Activated T-cell treated with anti-CD3 and anti-CD28 coated beads, Interleukin-2, amount 50 U/mL, for 4 hours (primary cell): ENCODE results near the gene LRWD1. TPM values are rescaled to one million over a fixed set of nuclear protein-coding genes. Genes with fewer than 3 reads are reported as not detected.
"Not testable (repeated sequence)": the region's sequence is repeated elsewhere in the genome, so short reads cannot be mapped to it uniquely, and the experiment has no call there.

Experiments used
- ATAC-seq, 2 donors: fragments of 200-7000 bp; cut with Tn5 transposase; one replicate each; pipeline ENCODE4 v1.10.0; 2021
- DNase-seq: peaks from one replicate; pipeline ENCODE4 v3.0.0-alpha.2; 2020
- H3K27me3 Mint-ChIP-seq: one replicate; pipeline ENCODE4 v1.8.0; 2021; ENCODE audit warnings: low read depth, mixed read lengths
- H3K36me3 Mint-ChIP-seq: one replicate; pipeline ENCODE4 v1.8.0; 2022; ENCODE audit warnings: mixed read lengths; ENCODE audit not compliant: insufficient read depth
- H3K4me1 Mint-ChIP-seq: one replicate; pipeline ENCODE4 v1.8.0; 2021; ENCODE audit warnings: low read depth, mixed read lengths
- H3K4me3 Mint-ChIP-seq: one replicate; pipeline ENCODE4 v1.8.0; 2021; ENCODE audit warnings: mild to moderate bottlenecking, moderate library complexity, mixed read lengths
- H3K9me3 Mint-ChIP-seq: one replicate; pipeline ENCODE4 v1.8.0; 2021; ENCODE audit warnings: mixed read lengths
- total RNA-seq, 3 donors: library from RNA; stranded (reverse); gene quantifications; one replicate each; pipeline ENCODE4 v1.2.1, GENCODE V29; 2021

The LRWD1 gene
- total RNA-seq, 3 donors from 2014 or later: 54.8 to 57.9 (median 57.7) TPM

- no peaks in the 10 kb centered on the region for H3K9me3 Mint-ChIP-seq
- DNase-seq (no peak), ATAC-seq (no peak)
- H3K27me3 Mint-ChIP-seq: no peaks in the 10 kb centered on the region
- peaks cover 3% of the 10 kb centered on the region for H3K36me3 Mint-ChIP-seq
- H3K4me3 Mint-ChIP-seq: no peak overlapping the region
- peaks cover 13% of the 10 kb centered on the region for H3K4me1 Mint-ChIP-seq
Observed at GRCh38 chr7:102469972-102470825, 5.4 kb downstream of the LRWD1 start.

DNA sequence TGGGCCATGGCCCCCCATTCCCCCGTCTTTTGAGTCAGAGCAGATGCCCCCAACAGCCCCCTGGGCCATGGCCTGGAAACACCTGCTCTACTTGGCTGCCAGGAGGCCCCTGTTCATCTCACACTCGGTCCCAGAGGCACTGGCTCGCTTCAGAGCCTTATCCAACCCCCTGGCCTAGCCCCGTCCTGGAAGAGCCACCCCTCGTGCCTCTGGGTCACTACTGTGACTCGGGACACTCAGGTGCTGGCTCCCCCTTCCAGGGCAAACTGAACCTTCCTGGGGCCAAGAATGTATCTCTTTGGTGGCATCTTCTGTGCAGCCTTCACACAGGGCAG is 7.0 kb downstream of the LRWD1 start:
- ATAC-seq (no peak), DNase-seq (no peak)
- Mint-ChIP-seq H3K27me3 (no peaks in the 10 kb centered on the region), H3K4me1 (peaks cover 1% of the 10 kb centered on the region), H3K4me3 (no peak overlapping the region), H3K9me3 (no peaks in the 10 kb centered on the region), H3K36me3 (peaks cover 3% of the 10 kb centered on the region)

DNA sequence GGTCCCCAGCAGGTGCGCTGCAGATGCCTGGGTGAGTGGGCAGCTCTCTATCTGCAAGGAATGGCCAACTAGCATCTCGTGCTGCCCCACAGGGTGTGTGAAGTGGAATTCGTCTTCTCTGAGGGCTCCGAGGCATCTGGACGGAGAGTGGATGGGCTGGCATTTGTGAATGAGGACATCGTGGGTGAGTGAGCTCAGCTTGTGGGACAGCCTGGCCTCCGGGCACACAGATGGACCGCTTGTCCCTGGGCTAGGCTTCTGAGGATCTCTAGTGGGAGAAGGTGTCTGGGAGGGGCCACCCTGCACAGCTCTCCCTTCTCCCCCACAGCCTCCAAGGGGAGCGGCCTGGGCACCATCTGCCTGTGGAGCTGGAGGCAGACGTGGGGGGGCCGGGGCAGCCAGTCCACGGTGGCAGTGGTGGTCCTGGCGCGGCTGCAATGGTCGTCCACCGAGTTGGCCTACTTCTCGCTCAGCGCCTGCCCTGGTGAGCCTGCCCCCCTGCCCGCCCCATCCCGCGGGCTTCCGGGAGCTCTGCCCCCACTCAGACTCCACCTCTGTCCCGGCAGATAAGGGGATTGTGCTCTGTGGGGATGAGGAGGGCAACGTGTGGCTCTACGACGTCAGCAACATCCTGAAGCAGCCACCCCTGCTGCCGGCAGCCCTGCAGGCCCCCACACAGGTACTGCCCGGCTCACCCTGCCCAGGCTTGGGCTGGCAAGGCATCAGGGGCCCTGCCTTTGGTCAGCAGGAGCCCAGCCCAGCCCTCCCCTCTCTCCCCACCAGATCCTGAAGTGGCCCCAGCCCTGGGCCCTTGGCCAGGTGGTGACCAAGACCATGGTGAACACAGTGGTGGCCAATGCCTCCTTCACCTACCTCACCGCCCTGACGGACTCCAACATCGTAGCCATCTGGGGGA is 7.6 kb downstream of the LRWD1 start:
- H3K36me3 Mint-ChIP-seq: peaks cover 3% of the 10 kb centered on the region
- H3K4me1 Mint-ChIP-seq: no peaks in the 10 kb centered on the region
- ATAC-seq: no peak
- H3K9me3 Mint-ChIP-seq: no peaks in the 10 kb centered on the region
- H3K4me3 Mint-ChIP-seq: no peak overlapping the region
- no peaks in the 10 kb centered on the region for H3K27me3 Mint-ChIP-seq
- DNase-seq: no peak

DNA sequence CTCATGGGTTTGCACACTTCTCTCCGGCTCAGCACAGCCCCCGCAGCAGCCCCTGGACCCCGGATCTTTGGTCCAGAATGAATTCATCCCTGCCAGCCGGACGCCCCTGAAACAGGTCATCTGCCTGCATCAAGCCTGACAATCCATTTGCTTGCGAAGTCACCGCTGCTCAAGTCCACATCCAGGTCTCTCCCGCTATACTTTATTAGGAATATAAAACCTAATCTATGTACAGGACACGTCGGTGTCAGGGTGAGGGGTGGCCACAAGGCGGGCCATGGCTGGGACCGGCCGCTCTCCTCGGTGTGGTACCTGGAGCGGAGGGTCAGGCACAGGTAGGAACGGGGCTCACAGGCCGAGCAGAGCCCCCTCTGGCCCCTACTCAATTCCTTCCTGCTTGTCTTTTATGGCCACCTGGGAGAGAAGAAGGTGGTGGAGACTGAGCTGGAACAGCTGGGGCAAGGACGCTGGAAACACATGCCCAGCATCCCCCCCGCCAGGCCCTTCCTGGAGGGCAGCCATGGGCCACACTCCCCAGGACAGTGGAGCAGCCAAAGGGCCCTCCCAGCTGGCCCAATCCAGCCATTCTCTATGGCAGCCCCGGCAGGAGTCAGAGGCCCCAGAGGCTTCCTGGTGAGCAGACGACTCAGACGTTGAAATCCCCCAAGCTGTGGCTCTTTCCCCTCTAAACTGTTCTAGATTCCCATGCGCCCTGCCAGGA is 8.6 kb downstream of the LRWD1 start:
- H3K36me3 Mint-ChIP-seq: peaks cover 3% of the 10 kb centered on the region
- no peak overlapping the region for H3K4me3 Mint-ChIP-seq
- no peaks in the 10 kb centered on the region for H3K9me3 Mint-ChIP-seq
- no peak for ATAC-seq
- DNase-seq: no peak
- H3K4me1 Mint-ChIP-seq: no peaks in the 10 kb centered on the region
- no peaks in the 10 kb centered on the region for H3K27me3 Mint-ChIP-seq

DNA sequence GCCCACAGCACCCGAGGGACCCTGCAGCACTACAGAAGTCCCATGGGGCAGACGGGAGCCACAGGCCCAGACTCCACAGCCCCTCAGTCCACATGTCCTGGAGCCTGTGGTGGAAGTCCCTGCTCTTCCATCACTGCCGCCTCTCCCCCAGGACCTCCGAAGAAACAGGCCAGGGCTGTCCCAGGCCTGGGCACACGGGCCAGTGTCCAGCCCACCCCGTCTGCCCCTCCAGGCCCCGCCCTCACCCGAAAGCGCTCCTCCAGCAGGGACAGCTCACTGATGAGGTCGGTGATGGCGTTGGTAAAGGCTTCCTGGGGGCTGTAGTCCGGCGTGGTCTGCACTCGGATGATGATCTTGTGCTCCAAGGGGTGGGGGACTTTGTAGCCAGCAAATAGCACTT is 9.3 kb downstream of the LRWD1 start:
- not testable (repeated sequence) for H3K9me3 Mint-ChIP-seq, H3K27me3 Mint-ChIP-seq

DNA sequence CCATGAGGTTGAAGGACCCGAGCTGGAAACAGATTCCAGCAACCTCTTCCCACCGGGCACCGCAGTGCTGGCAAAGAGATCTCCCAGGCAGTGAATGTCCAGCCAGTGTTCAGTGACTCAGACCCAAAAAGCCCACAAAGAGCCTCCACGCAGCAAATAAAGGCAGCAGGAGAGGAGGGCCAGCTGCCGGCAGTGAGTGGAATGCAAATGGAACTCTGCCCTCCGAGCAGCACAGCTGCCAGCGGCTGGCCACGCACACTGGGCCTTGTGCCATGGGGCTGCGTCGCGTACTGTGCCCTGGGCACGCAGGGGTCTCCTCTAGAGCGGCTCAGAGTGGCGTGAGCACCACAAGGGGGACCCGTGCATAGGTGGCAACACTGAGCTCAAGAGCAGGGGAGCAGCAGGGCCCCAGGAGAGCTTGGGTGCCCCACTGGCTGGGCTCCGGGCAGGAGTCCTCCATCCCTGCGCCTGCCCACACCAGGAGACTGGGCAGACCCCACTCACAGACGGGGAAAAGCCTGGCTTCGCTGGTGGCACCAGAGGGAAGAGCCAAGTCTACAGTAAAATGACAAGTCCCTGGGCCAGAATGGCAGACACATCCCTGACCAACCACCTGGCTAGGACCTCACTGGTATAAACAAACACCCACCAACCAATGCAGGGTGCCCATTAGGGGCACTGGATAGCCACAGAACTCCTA is 10.1 kb downstream of the LRWD1 start:
- H3K4me3 Mint-ChIP-seq: not testable (repeated sequence)

More for the DNA sequence above, 9.3 kb downstream of the LRWD1 start:
- ATAC-seq, DNase-seq, H3K36me3 Mint-ChIP-seq, H3K4me3 Mint-ChIP-seq, H3K4me1 Mint-ChIP-seq: not testable (repeated sequence)

DNA sequence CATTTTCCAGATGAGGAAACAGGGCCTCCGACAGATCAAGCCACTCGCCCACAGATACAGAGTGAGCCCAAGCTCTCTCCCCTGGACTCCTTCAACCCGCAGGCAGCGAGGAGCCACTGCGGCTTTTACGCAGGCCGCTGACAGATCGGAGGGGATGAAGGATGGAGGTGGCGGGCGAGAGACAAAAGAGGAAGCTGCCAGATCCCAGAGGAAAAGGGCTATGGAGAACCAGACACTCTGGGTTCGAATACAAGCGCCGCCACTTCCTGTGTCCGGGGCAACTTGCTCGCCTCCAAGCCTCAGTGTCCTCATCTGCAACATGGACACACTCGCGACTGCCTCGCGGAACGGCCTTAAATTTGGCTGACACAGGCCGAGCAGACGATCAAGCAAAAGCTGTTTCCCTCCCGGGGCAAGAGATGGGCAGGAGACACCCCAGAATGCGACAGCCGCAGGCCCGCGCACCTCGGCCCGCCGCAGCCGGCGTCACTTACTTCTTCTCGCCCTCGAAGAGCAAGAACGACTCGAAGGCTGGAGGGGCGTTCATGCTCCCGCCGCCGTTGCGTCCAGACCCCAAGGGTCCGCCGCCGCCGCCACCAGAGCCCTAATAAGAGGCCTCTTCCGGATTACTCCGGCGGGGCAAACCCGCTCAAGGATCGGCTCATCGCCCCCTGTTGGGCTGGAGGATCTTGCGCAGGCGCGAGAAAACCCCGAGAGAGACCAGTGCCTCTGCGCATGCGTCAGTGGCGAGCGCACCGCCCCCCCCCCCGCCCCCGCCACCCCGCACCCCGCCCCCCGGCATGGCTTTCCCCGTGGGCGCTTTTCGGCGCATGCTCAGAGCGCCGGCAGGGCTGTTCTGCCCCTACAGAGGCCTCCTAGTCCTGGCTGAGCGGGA is 13.8 kb downstream of the LRWD1 start, which contains the start of gene POLR2J:
TSS of gene POLR2J (minus strand) at position 609 of the 895 bp plus-strand sequence. CDS start at position 547, 62 bp downstream.
- DNase-seq (peak; percentile 98), ATAC-seq (peak; percentile 91 to 97)
- H3K36me3 Mint-ChIP-seq, H3K4me1 Mint-ChIP-seq, H3K9me3 Mint-ChIP-seq, H3K27me3 Mint-ChIP-seq: not testable (repeated sequence)
- H3K4me3 Mint-ChIP-seq: peak within 1 kb of the TSS; percentile 89

More for the DNA sequence above, 10.1 kb downstream of the LRWD1 start:
- H3K27me3 Mint-ChIP-seq, H3K9me3 Mint-ChIP-seq, H3K4me1 Mint-ChIP-seq, H3K36me3 Mint-ChIP-seq, DNase-seq, ATAC-seq: not testable (repeated sequence)

- not testable (repeated sequence) for H3K36me3 Mint-ChIP-seq, H3K27me3 Mint-ChIP-seq, H3K9me3 Mint-ChIP-seq, DNase-seq, H3K4me1 Mint-ChIP-seq, H3K4me3 Mint-ChIP-seq
- peak; percentile 6 to 7 for ATAC-seq
Observed at GRCh38 chr7:102479209-102479584, 14.4 kb downstream of the LRWD1 start.

- H3K4me3 Mint-ChIP-seq, DNase-seq, H3K36me3 Mint-ChIP-seq, H3K27me3 Mint-ChIP-seq, H3K9me3 Mint-ChIP-seq, ATAC-seq, H3K4me1 Mint-ChIP-seq: not testable (repeated sequence)
Observed at GRCh38 chr7:102479982-102480637, 15.3 kb downstream of the LRWD1 start.

GRCh38 chr7:102481962-102482361 is 17.2 kb downstream of the LRWD1 start:
- not testable (repeated sequence) for DNase-seq, H3K36me3 Mint-ChIP-seq, H3K4me3 Mint-ChIP-seq, H3K4me1 Mint-ChIP-seq, H3K9me3 Mint-ChIP-seq, ATAC-seq, H3K27me3 Mint-ChIP-seq

DNA sequence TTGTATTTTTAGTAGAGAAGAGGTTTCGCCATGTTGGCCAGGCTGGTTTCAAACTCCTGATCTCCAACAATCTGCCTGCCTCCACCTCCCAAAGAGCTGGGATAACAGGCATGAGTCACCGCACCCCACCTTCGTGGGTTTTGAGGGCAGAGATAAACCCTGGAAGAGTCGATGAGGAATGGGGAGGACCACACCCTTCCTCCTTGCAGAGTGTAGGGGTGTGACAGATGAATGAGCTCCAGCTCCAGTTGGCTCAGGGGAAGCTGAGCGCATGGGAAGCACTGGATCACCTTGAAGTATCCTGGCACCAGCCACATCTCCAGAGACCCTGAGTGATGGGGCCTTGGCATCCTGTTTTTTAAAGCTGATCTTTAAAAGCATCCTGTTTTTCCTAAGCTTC is 19.5 kb downstream of the LRWD1 start:
- not testable (repeated sequence) for H3K4me1 Mint-ChIP-seq, DNase-seq, H3K36me3 Mint-ChIP-seq, H3K4me3 Mint-ChIP-seq, H3K27me3 Mint-ChIP-seq, H3K9me3 Mint-ChIP-seq, ATAC-seq

DNA sequence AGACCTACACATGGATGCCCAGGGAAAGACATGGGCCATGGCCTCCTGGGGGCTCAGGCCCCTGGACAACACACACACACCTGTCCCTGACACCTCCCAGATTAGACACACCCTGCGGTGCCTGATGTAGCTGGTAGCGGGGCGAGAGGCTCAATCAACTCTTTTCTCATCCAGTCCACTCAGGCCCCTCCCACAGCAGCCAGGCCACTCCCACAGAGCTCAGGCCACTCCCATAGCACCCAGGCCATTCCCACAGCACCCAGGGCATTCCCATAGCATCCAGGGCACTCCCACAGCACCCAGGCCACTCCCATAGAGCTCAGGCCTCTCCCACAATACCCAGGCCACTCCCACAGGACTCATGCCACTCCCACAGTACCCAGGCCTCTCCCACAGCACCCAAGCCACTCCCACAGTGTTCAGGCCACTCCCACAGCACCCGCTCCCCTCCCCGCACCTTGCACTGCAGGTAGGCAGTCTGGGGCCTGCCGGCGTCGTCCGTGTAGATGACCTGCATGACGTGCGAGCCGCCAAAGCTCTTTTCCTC is 25.8 kb downstream of the LRWD1 start:
- not testable (repeated sequence) for H3K27me3 Mint-ChIP-seq, H3K36me3 Mint-ChIP-seq, DNase-seq, H3K9me3 Mint-ChIP-seq, H3K4me3 Mint-ChIP-seq, H3K4me1 Mint-ChIP-seq
- ATAC-seq: peak; percentile 61 to 69
